HepG2 (cell line): ENCODE data around the gene BIRC6. TPM values are rescaled to one million over a fixed set of nuclear protein-coding genes. Genes with fewer than 3 reads are reported as not detected.

ENCODE experiments used
- ATAC-seq: fragments of 200-7000 bp; cut with Tn5 transposase; 3 replicates; pipeline ENCODE4 v1.9.1; 2020; ENCODE audit warnings: mild to moderate bottlenecking, moderate library complexity
- BruUV-seq: library from RNA; stranded (reverse); fragments of 400-500 nt; replicated peaks from 2 replicates; lab custom pipeline; 2021; lab: Mats Ljungman, UMichigan
- CTCF ChIA-PET: fragments of 300-600 bp; formaldehyde crosslinking; extraction: SDS; loops from one replicate; lab custom pipeline; 2021; ENCODE audit warnings: low total read pairs, inconsistent platforms, low intra/inter-chr PET ratio; lab: Yijun Ruan, JAX
- POLR2A ChIA-PET: fragments of 350-600 bp; sonication (Branson Sonifier 250); formaldehyde crosslinking; loops from one replicate; lab custom pipeline; 2020; ENCODE audit warnings: antibody characterized with exemption, inconsistent platforms; lab: Yijun Ruan, JAX
- DNase-seq: peaks from one replicate; pipeline ENCODE4 v3.0.0-alpha.2; 2015; ENCODE audit warnings: low spot score
- FAIRE-seq: peaks from 3 replicates; lab custom pipeline; 2011; peaks lifted over from hg19 to GRCh38; lab: Jason Lieb, UNC
- H2AFZ ChIP-seq: one replicate; pipeline ENCODE4 v1.6.1; 2011; ENCODE audit warnings: low read length, inconsistent platforms
- H3K27ac ChIP-seq: fragments of 300-600 bp; 3 replicates; pipeline ENCODE4 v1.8.0; 2011; ENCODE audit warnings: mixed run types, mild to moderate bottlenecking, mixed read lengths, low read length, inconsistent platforms; ENCODE audit not compliant: insufficient read depth; ENCODE audit errors: extremely low read length
- H3K27me3 ChIP-seq, 2 experiments: fragments of 200-600 bp in 1 of 2; 2 replicates in 1 of 2; 3 replicates in 1 of 2; pipeline versions ENCODE4 v1.6.0 to v1.8.0; 2011; ENCODE audit warnings: low read length in 2 of 2, mild to moderate bottlenecking in 2 of 2, moderate library complexity in 2 of 2, inconsistent platforms in 1 of 2; ENCODE audit not compliant: insufficient read depth in 2 of 2, control insufficient read depth in 1 of 2
- H3K36me3 ChIP-seq, 2 experiments: fragments of 200-600 bp in 1 of 2; replicated peaks in 1 of 2; 2 replicates in 1 of 2; 3 replicates in 1 of 2; pipeline versions ENCODE4 v1.5.1 to v1.8.0; 2011; ENCODE audit warnings: low read length in 2 of 2, inconsistent platforms in 1 of 2; ENCODE audit not compliant: insufficient read depth in 2 of 2, control insufficient read depth in 1 of 2
- H3K4me1 ChIP-seq: 2 replicates; pipeline ENCODE4 v1.5.1; 2012; ENCODE audit warnings: low read length, inconsistent platforms; ENCODE audit not compliant: insufficient read depth
- H3K4me2 ChIP-seq: 2 replicates; pipeline ENCODE4 v1.6.0; 2011; ENCODE audit warnings: low read depth, low read length, inconsistent platforms
- H3K4me3 ChIP-seq, 3 experiments: fragments of 200-600 bp in 1 of 3; sonication (generic), shearing (Covaris generic) in 1 of 3; replicated peaks in 1 of 3; 2 replicates each; pipeline ENCODE4 v1.5.1; 2011 to 2016; ENCODE audit warnings: low read length in 3 of 3, inconsistent platforms in 2 of 3, low read depth in 2 of 3, mild to moderate bottlenecking in 2 of 3, control low read depth in 1 of 3, mixed read lengths in 1 of 3; ENCODE audit not compliant: insufficient read depth in 1 of 3
- H3K79me2 ChIP-seq: one replicate; pipeline ENCODE4 v1.6.1; 2011; ENCODE audit warnings: low read length, inconsistent platforms; ENCODE audit not compliant: insufficient read depth
- H3K9ac ChIP-seq: 2 replicates; pipeline ENCODE4 v1.6.0; 2011; ENCODE audit warnings: mild to moderate bottlenecking, low read depth, low read length, inconsistent platforms; ENCODE audit not compliant: insufficient read depth
- H3K9me3 ChIP-seq: 2 replicates; pipeline ENCODE4 v1.5.1; 2012; ENCODE audit warnings: mild to moderate bottlenecking, low read length
- H4K20me1 ChIP-seq: 2 replicates; pipeline ENCODE4 v1.6.0; 2011; ENCODE audit warnings: inconsistent platforms, mild to moderate bottlenecking, low read length, moderate library complexity; ENCODE audit not compliant: insufficient read depth
- ASH2L ChIP-seq: fragments of 300-600, 200-600 bp; sonication (generic); IDR thresholded peaks from 2 replicates; pipeline ENCODE4 v1.7.0; 2017; ENCODE audit warnings: low read depth, mild to moderate bottlenecking, moderate library complexity, mixed read lengths, low read length; ENCODE audit not compliant: insufficient read length
- ATF4 ChIP-seq, 2 experiments: fragments of 450-650 bp in 1 of 2; sonication (generic) in 1 of 2; formaldehyde crosslinking; IDR thresholded peaks; 2 replicates each; pipeline versions ENCODE4 v1.5.0 to v1.8.0; 2020 to 2022; ENCODE audit warnings: mild to moderate bottlenecking in 1 of 2, missing genetic modification reagents in 1 of 2
- ATF7 ChIP-seq, 2 experiments: fragments of 450-650 bp in 1 of 2; sonication (generic) in 1 of 2; formaldehyde crosslinking in 1 of 2; IDR thresholded peaks; 2 replicates each; pipeline versions ENCODE4 v1.4.0 to v1.6.1; 2016 to 2020; ENCODE audit warnings: antibody characterized with exemption in 1 of 2, mild to moderate bottlenecking in 1 of 2, missing genetic modification reagents in 1 of 2
- CREB1 ChIP-seq, 2 experiments: fragments of 450-650 bp in 1 of 2; IDR thresholded peaks; 2 replicates each; pipeline ENCODE4 v1.6.1; 2016 to 2017; ENCODE audit warnings: control low read depth in 1 of 2, mild to moderate bottlenecking in 1 of 2, missing compliant biosample characterization in 1 of 2, missing genetic modification characterization in 1 of 2
- CTCF ChIP-seq: sonication (generic); formaldehyde crosslinking; IDR thresholded peaks from 2 replicates; pipeline ENCODE4 v1.5.0; 2020; ENCODE audit warnings: mild to moderate bottlenecking, missing genetic modification reagents, moderate library complexity
- ETV5 ChIP-seq: IDR thresholded peaks from 2 replicates; pipeline ENCODE4 v1.6.1; 2018; ENCODE audit warnings: missing biosample characterization, missing genetic modification reagents, inconsistent platforms, borderline replicate concordance
- GATAD2A ChIP-seq: IDR thresholded peaks from 2 replicates; pipeline ENCODE4 v1.6.1; 2016
- GMEB2 ChIP-seq: IDR thresholded peaks from 2 replicates; pipeline ENCODE4 v1.6.1; 2016; ENCODE audit warnings: missing biosample characterization, missing genetic modification reagents, low read depth
- HNF4A ChIP-seq: sonication (generic); formaldehyde crosslinking; IDR thresholded peaks from 2 replicates; pipeline ENCODE4 v1.4.0; 2020; ENCODE audit warnings: missing genetic modification reagents
- HNF4G ChIP-seq, 2 experiments: sonication (generic) in 1 of 2; formaldehyde crosslinking in 1 of 2; IDR thresholded peaks; 2 replicates each; pipeline versions ENCODE4 v1.4.0 to v1.6.1; 2011 to 2020; ENCODE audit warnings: borderline replicate concordance in 2 of 2, low read depth in 2 of 2, mild to moderate bottlenecking in 2 of 2, low read length in 1 of 2, missing genetic modification reagents in 1 of 2, moderate library complexity in 1 of 2
- HOMEZ ChIP-seq: IDR thresholded peaks from 2 replicates; pipeline ENCODE4 v1.6.1; 2016; ENCODE audit warnings: low read depth
- KDM1A ChIP-seq: IDR thresholded peaks from 2 replicates; pipeline ENCODE4 v1.6.1; 2016; ENCODE audit warnings: missing compliant biosample characterization
- KLF12 ChIP-seq: sonication (generic); formaldehyde crosslinking; IDR thresholded peaks from 2 replicates; pipeline ENCODE4 v1.4.0; 2020; ENCODE audit warnings: missing genetic modification reagents, borderline replicate concordance
- NFE2L2 ChIP-seq: fragments of 150-350 bp; IDR thresholded peaks from 2 replicates; pipeline ENCODE4 v1.6.1; 2014; ENCODE audit warnings: low read length
- RCOR2 ChIP-seq: IDR thresholded peaks from 2 replicates; pipeline ENCODE4 v1.6.1; 2016; ENCODE audit warnings: missing biosample characterization, missing genetic modification reagents
- ZNF44 ChIP-seq: sonication (generic); formaldehyde crosslinking; IDR thresholded peaks from 2 replicates; pipeline ENCODE4 v1.5.1; 2020; ENCODE audit warnings: mild to moderate bottlenecking, missing genetic modification reagents
- ZNF816 ChIP-seq: sonication (generic); formaldehyde crosslinking; IDR thresholded peaks from 2 replicates; pipeline ENCODE4 v1.8.0; 2022; ENCODE audit warnings: missing genetic modification reagents, mild to moderate bottlenecking, borderline replicate concordance
- WGBS: methylation state at CpG from one replicate; pipeline ENCODE4 v1.1.6; 2017; ENCODE audit warnings: low lambda C conversion rate; 5-methylcytosine and 5-hydroxymethylcytosine counted together
- in situ Hi-C: cut with HindIII; loops from 2 replicates; pipeline ENCODE4 v1.10.0; 2017; ENCODE audit warnings: low pct_unique_long_range_greater_than_20kb; ENCODE audit not compliant: extremely low pct_ligation_motif_present
- intact Hi-C: fragments of 100-400 bp; cut with micrococcal nuclease; formaldehyde crosslinking; loops from one replicate; pipeline ENCODE4 v1.10.0; 2022; ENCODE audit not compliant: unreplicated experiment
- polyA plus RNA-seq, 8 experiments: library from polyadenylated mRNA; depleted of rRNA in 3 of 8; stranded (reverse) in 7 of 8; unstranded in 1 of 8; fragments of >200 nt; fragmentation: Illumina TruSeq in 4 of 8; extraction: Trizol in 4 of 8; gene quantifications; 2 replicates each; pipeline versions ENCODE4 v1.2.1 to v1.2.3, GENCODE V29; 2011 to 2016; ENCODE audit warnings: low read depth in 4 of 8, missing spikeins in 1 of 8, mixed read lengths in 1 of 8; ENCODE audit not compliant: insufficient read depth in 1 of 8
- total RNA-seq, 5 experiments: library from RNA; depleted of rRNA; stranded (reverse); fragments of >200 nt; fragmentation: Illumina TruSeq; extraction: Trizol; gene quantifications; 2 replicates each; pipeline ENCODE4 v1.2.3, GENCODE V29; 2016; ENCODE audit warnings: low read depth in 1 of 5

BIRC6 gene
- total and polyA plus RNA-seq, 2 of the 13 experiments (the other 11 are each of a cell fraction or from before 2014, with no cell fraction given), result 65.6 to 120 TPM

- Histone ChIP-seq H3K27me3 (no peaks in the 10 kb centered on the region), H3K9me3 (no peaks in the 10 kb centered on the region), H4K20me1 (no peaks in the 10 kb centered on the region), H3K79me2 (peaks cover 5% of the 10 kb centered on the region), H3K4me3 (no peak overlapping the region), H2AFZ (no peak overlapping the region), H3K4me2 (no peak overlapping the region), H3K27ac (peak overlapping the region; percentile 25), H3K4me1 (peaks cover 14% of the 10 kb centered on the region), H3K9ac (no peak overlapping the region), H3K36me3 (peaks cover 3 to 37% of the 10 kb centered on the region in 2 experiments)
- no peak for FAIRE-seq
- 67% methylated on average over 3 of the region's 3 CpGs for WGBS
- CTCF ChIA-PET, result no interaction called here
- intact Hi-C loops (no loop called here), in situ Hi-C loops (no loop called here)
- no TSS peak for BruUV-seq
- peak; percentile 53 for DNase-seq
- POLR2A ChIA-PET, result no interaction called here
- ATAC-seq, result peak; percentile 83
- TF ChIP-seq HOMEZ (CRISPR knock-in tag) (peak; percentile 81; the same call in 1 of the 2 replicates), ASH2L (peak; percentile 29), GMEB2 (no peak), CTCF (CRISPR knock-in tag) (no peak), KLF12 (no peak), ATF7 (IDR thresholded peaks at IDR 0.05) (peak; percentile 13; the same call in 1 of the 2 replicates), ATF7 (CRISPR knock-in tag; IDR thresholded peaks at IDR 0.05) (no peak), GATAD2A (CRISPR knock-in tag) (0 out of 2 replicates have a peak, but pooled peaks have one; percentile 37), ZNF44 (CRISPR knock-in tag) (no peak), HNF4A (CRISPR knock-in tag) (peak; percentile 91), ETV5 (CRISPR knock-in tag) (no peak), ZNF816 (CRISPR knock-in tag) (no peak), HNF4G (IDR thresholded peaks at IDR 0.05; ENCODE audit: borderline replicate concordance, low read depth, low read length) (peak; percentile 74), HNF4G (CRISPR knock-in tag; IDR thresholded peaks at IDR 0.05; ENCODE audit: borderline replicate concordance, low read depth) (no peak), CREB1 (IDR thresholded peaks at IDR 0.05) (no peak), CREB1 (CRISPR knock-in tag; IDR thresholded peaks at IDR 0.05) (0 out of 2 replicates have a peak, but pooled peaks have one; percentile 10), RCOR2 (CRISPR knock-in tag) (0 out of 2 replicates have a peak, but pooled peaks have one; percentile 41), ATF4 (CRISPR knock-in tag; IDR thresholded peaks at IDR 0.05) (0 out of 4 replicates have a peak, but pooled peaks of 1 of the 2 experiments have one; percentile 28), KDM1A (CRISPR knock-in tag) (0 out of 2 replicates have a peak, but pooled peaks have one; percentile 18), NFE2L2 (no peak)
Observed at GRCh38 chr2:32453242-32454062, 96.6 kb downstream of the BIRC6 start.
